ENCODE results near the gene TSHR. TPM values are rescaled to one million over a fixed set of nuclear protein-coding genes. Genes with fewer than 3 reads are reported as not detected.
"Not testable (repeated sequence)": the region's sequence is repeated elsewhere in the genome, so short reads cannot be mapped to it uniquely, and the experiment has no call there.

The TSHR gene
- total RNA-seq, 1 experiment from 2014 or later, result not detected

DNA sequence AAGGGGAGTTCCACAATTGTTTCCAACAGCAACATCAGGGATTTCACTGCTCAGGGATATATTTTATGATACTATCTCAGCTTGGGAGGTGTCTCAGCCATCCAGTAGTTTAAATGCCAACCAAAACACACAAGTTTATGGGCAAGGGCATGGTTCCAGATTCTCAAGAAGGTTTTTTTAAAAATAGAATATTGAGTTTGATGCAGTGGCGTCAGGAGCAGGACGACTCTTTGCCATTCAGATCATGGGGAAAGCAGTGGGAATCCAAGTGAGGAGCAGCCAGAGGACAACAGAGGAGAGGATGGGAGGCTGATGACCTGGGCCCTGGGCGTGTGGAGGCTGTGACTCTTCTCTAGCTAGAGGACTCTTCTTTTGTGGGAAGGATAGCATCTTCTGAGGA is 25.7 kb downstream of the TSHR start:
- in situ Hi-C loops (cut with HindIII; ENCODE audit: low pct_unique_long_range_greater_than_20kb, low sequenced_read_pairs), result no loop called here
- no peak for DNase-seq (ENCODE audit: low read depth, low spot score)

- DNase-seq (ENCODE audit: low read depth, low spot score), result no peak
- in situ Hi-C loops (cut with HindIII; ENCODE audit: low pct_unique_long_range_greater_than_20kb, low sequenced_read_pairs), result no loop called here
These were observed 26.3 kb downstream of the TSHR start for GRCh38 chr14:80981673-80982072.

GRCh38 chr14:80982711-80983110 is 27.3 kb downstream of the TSHR start:
- DNase-seq (ENCODE audit: low read depth, low spot score), result no peak

DNA sequence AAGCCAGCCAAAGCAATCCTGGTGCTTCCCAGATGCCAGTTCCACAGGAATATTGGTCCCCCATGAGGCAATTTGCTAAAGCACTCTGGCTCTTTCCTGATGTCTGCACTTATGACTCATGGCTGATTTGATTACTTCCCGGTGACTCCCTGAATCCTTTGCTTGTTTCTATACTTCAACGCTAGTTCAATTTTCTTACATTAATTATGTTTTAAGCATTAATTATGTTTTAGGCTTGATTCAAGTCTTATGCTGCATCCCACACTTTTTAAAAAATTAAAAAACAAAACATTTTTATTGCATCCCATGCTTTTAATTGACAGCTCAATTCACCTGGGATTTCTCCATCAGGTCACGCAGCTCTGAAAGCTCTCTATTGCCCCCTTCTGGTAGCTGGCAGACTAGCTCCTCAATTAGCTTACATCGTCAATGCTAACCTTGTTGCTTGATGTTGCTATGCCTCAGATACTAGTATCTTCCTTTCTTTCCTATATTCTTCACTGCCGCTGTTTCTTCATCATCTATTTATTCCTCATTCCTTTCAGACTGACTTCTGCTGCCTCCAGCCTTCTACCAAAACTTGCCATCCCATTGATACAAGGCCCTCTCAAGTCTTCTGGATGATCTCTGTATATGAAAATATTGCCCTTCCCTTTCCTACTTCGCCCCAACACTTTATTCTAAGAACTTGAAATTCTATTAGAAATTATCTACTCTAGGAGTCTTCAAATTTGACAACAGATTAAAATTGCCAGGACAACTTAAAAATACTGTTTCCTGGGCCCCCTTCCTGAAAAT is 32.0 kb downstream of the TSHR start:
- in situ Hi-C loops (cut with HindIII; ENCODE audit: low pct_unique_long_range_greater_than_20kb, low sequenced_read_pairs), result no loop called here
- DNase-seq (ENCODE audit: low read depth, low spot score), result peak; percentile 81

More at GRCh38 chr14:80982711-80983110, 27.3 kb downstream of the TSHR start:
- in situ Hi-C loops (cut with HindIII; ENCODE audit: low pct_unique_long_range_greater_than_20kb, low sequenced_read_pairs), result no loop called here

- in situ Hi-C loops (cut with HindIII; ENCODE audit: low pct_unique_long_range_greater_than_20kb, low sequenced_read_pairs), result no loop called here
These were observed 32.8 kb downstream of the TSHR start for GRCh38 chr14:80988192-80988591.

DNA sequence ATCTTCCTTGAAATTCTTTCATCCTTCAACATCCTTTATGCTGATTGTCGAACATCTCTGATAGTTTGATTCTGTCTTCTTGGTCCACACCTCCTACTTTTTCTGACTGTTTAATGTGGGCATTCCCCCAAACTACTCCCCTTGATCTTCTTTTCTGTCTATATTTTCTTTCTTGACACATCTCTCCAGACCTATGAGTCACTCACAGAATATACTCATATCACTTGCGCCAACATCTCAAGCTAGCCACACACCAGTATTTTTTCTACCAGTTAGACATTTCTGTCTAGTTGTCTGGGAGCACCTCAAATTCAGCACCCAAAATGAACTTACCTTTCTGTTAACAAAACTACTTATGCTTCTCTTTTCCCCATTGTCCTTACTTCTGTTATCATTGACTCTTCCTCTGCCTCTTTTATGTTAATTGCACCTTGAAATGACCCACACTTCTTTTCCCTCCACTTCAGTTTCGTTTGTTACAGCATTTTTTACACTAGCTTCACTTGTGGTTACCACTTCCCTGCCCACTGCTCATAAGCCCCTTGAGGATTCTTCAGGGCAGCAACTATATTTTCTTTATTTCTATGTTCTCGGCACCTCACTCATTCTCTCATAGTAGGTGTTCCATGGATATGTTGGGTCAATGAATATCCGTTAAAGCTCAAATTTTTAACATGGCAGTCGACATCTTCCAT is 33.5 kb downstream of the TSHR start:
- in situ Hi-C loops (cut with HindIII; ENCODE audit: low pct_unique_long_range_greater_than_20kb, low sequenced_read_pairs), result no loop called here
- no peak for DNase-seq (ENCODE audit: low read depth, low spot score)

More at GRCh38 chr14:80988192-80988591, 32.8 kb downstream of the TSHR start:
- DNase-seq (ENCODE audit: low read depth, low spot score), result no peak

GRCh38 chr14:80992580-80992979 is 37.2 kb downstream of the TSHR start:
- in situ Hi-C loops (cut with HindIII; ENCODE audit: low pct_unique_long_range_greater_than_20kb, low sequenced_read_pairs), result no loop called here
- DNase-seq (ENCODE audit: low read depth, low spot score), result no peak

GRCh38 chr14:80996049-80996901 is 40.9 kb downstream of the TSHR start:
- in situ Hi-C loops (cut with HindIII; ENCODE audit: low pct_unique_long_range_greater_than_20kb, low sequenced_read_pairs), result no loop called here
- DNase-seq (ENCODE audit: low read depth, low spot score), result peak; percentile 84

- in situ Hi-C loops (cut with HindIII; ENCODE audit: low pct_unique_long_range_greater_than_20kb, low sequenced_read_pairs), result no loop called here
- no peak for DNase-seq (ENCODE audit: low read depth, low spot score)
These were observed 46.0 kb downstream of the TSHR start for GRCh38 chr14:81001447-81001846.

GRCh38 chr14:81004575-81004974 is 49.2 kb downstream of the TSHR start:
- in situ Hi-C loops (cut with HindIII; ENCODE audit: low pct_unique_long_range_greater_than_20kb, low sequenced_read_pairs), result no loop called here
- no peak for DNase-seq (ENCODE audit: low read depth, low spot score)

DNA sequence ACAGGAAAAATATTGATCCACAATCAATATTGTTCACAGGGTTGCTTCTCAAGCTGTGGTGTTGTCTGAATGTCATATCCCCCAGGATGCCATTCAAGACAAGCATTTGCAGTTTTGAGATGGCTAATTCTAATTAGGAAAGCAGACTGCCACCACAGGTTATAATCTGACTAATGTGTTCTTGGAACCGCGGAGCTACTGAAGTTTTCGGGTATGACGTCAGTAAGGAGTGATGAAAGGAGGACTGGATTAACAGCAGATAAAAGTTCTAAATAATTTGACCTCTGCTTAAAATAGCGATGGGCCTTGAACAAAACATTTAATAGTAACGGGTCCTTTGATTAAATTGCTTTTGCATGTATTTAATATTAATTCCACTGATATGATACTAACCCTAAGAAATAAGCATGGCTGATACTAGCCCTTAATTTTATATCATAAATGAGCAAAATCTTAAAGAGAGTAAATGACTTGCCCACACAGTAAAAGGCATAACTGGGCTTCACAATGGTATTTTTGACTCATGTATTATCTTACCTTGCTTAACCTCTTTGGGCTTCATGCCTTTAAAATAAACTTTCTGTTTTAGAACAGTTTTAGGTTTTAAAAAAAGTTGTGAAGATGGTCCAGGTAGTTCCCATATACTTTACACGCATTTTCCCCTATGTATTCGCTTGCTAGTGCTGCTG is 50.3 kb downstream of the TSHR start:
- in situ Hi-C loops (cut with HindIII; ENCODE audit: low pct_unique_long_range_greater_than_20kb, low sequenced_read_pairs), result no loop called here
- no peak for DNase-seq (ENCODE audit: low read depth, low spot score)

- DNase-seq (ENCODE audit: low read depth, low spot score), result no peak
- in situ Hi-C loops (cut with HindIII; ENCODE audit: low pct_unique_long_range_greater_than_20kb, low sequenced_read_pairs), result no loop called here
These were observed 50.8 kb downstream of the TSHR start for GRCh38 chr14:81006266-81006665.

DNA sequence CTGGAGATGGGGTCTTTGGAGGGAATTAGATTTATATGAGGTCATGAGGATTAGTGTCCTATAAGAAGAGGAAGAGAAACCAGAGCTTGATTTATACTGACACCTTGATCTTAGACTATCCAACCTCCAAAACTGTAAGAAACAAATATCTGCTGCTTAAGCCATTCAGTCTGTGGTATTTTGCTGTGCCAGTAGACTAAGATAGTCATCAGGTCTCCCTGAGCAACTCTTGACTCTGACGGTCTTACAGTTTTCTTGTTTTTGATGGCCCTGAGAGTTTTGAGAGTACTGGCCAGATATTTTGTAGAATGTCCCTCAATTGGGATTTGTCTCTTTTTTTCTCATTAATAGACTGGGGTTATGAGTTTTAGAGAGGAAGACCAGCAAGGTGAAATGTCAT is 51.7 kb downstream of the TSHR start:
- DNase-seq (ENCODE audit: low read depth, low spot score), result no peak
- in situ Hi-C loops (cut with HindIII; ENCODE audit: low pct_unique_long_range_greater_than_20kb, low sequenced_read_pairs), result no loop called here

DNA sequence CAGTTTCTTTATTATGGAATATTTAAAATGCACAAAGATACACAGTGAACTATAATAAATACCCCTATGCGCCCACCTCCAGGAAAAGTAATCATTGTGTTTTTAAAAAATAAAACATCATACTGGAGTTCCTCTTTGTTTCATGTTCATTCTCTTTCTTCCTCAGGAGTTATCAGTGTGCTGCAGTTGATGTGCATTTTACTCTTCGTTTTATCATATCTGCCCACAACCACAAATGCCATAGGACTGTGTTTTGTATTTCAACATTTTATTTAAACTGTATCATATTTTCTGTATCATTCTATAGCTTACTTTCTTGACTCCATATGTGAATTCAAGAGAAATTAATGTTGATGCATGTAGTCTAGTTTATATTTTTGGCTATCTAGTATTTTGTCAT is 53.9 kb downstream of the TSHR start:
- no peak for DNase-seq (ENCODE audit: low read depth, low spot score)
- in situ Hi-C loops (cut with HindIII; ENCODE audit: low pct_unique_long_range_greater_than_20kb, low sequenced_read_pairs), result no loop called here

DNA sequence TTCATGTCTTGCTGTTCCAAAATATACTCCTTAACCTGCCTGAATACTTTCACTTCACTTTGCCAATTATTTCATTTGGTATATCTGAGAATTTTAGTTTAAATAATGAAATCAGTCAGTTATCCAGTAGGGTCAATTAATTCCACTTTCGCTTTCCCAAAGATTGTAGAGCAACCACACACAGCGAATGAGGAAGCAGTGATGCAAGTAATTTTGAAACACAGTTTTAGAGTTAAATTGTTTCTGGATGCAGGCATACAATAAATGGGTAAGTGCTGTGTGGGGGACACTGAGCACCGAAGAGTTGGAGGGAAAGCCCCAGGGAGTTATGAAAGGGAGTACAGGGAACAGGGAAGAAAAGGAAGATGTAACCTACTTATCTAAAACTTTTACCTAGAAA is 62.8 kb downstream of the TSHR start:
- no peak for DNase-seq (ENCODE audit: low read depth, low spot score)
- in situ Hi-C loops (cut with HindIII; ENCODE audit: low pct_unique_long_range_greater_than_20kb, low sequenced_read_pairs), result no loop called here

DNA sequence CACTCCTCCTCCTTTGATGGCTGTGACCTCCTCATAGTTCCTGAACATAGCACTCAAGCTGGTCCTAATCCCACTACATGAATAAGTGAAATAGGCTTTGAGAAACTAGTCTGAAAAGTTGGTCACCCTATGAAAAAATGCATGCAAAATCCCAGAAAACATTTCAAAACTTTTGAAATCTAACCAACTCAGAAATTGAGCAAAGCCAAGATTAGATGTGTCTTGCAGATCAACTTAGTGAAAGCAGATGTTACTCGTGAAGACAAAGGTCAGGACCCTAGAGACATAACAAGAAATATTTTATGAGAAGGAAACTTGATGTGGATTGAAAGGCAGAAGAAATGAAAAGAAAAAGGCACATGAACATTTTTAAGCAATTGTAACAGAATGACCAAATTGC is 63.3 kb downstream of the TSHR start:
- in situ Hi-C loops (cut with HindIII; ENCODE audit: low pct_unique_long_range_greater_than_20kb, low sequenced_read_pairs), result no loop called here

GRCh38 chr14:81019113-81019512 is 63.7 kb downstream of the TSHR start:
- DNase-seq (ENCODE audit: low read depth, low spot score); in situ Hi-C loops (cut with HindIII; ENCODE audit: low pct_unique_long_range_greater_than_20kb, low sequenced_read_pairs): not testable (repeated sequence)

More for the DNA sequence above, 63.3 kb downstream of the TSHR start:
- DNase-seq (ENCODE audit: low read depth, low spot score), result no peak

All from SK-MEL-5 (cell line).